HepG2 (cell line): Measurements from ENCODE around the gene CD28. TPM values are rescaled to one million over a fixed set of nuclear protein-coding genes. Genes with fewer than 3 reads are reported as not detected.
A peak's percentile ranks its signal among the peaks of the same experiment; 100 is the strongest.

Experiments
- ATAC-seq: fragments of 200-7000 bp; cut with Tn5 transposase; 3 replicates; pipeline ENCODE4 v1.9.1; 2020; ENCODE audit warnings: mild to moderate bottlenecking, moderate library complexity
- BruUV-seq: library from RNA; stranded (reverse); fragments of 400-500 nt; replicated peaks from 2 replicates; lab custom pipeline; 2021; lab: Mats Ljungman, UMichigan
- CTCF ChIA-PET: fragments of 300-600 bp; formaldehyde crosslinking; extraction: SDS; loops from one replicate; lab custom pipeline; 2021; ENCODE audit warnings: low total read pairs, inconsistent platforms, low intra/inter-chr PET ratio; lab: Yijun Ruan, JAX
- POLR2A ChIA-PET: fragments of 350-600 bp; sonication (Branson Sonifier 250); formaldehyde crosslinking; loops from one replicate; lab custom pipeline; 2020; ENCODE audit warnings: antibody characterized with exemption, inconsistent platforms; lab: Yijun Ruan, JAX
- DNase-seq: peaks from one replicate; pipeline ENCODE4 v3.0.0-alpha.2; 2015; ENCODE audit warnings: low spot score
- FAIRE-seq: peaks from 3 replicates; lab custom pipeline; 2011; peaks lifted over from hg19 to GRCh38; lab: Jason Lieb, UNC
- H2AFZ ChIP-seq: one replicate; pipeline ENCODE4 v1.6.1; 2011; ENCODE audit warnings: low read length, inconsistent platforms
- H3K27ac ChIP-seq: fragments of 300-600 bp; 3 replicates; pipeline ENCODE4 v1.8.0; 2011; ENCODE audit warnings: mixed run types, mild to moderate bottlenecking, mixed read lengths, low read length, inconsistent platforms; ENCODE audit not compliant: insufficient read depth; ENCODE audit errors: extremely low read length
- H3K27me3 ChIP-seq, 2 experiments: fragments of 200-600 bp in 1 of 2; 2 replicates in 1 of 2; 3 replicates in 1 of 2; pipeline versions ENCODE4 v1.6.0 to v1.8.0; 2011; ENCODE audit warnings: low read length in 2 of 2, mild to moderate bottlenecking in 2 of 2, moderate library complexity in 2 of 2, inconsistent platforms in 1 of 2; ENCODE audit not compliant: insufficient read depth in 2 of 2, control insufficient read depth in 1 of 2
- H3K36me3 ChIP-seq, 2 experiments: fragments of 200-600 bp in 1 of 2; replicated peaks in 1 of 2; 2 replicates in 1 of 2; 3 replicates in 1 of 2; pipeline versions ENCODE4 v1.5.1 to v1.8.0; 2011; ENCODE audit warnings: low read length in 2 of 2, inconsistent platforms in 1 of 2; ENCODE audit not compliant: insufficient read depth in 2 of 2, control insufficient read depth in 1 of 2
- H3K4me1 ChIP-seq: 2 replicates; pipeline ENCODE4 v1.5.1; 2012; ENCODE audit warnings: low read length, inconsistent platforms; ENCODE audit not compliant: insufficient read depth
- H3K4me2 ChIP-seq: 2 replicates; pipeline ENCODE4 v1.6.0; 2011; ENCODE audit warnings: low read depth, low read length, inconsistent platforms
- H3K4me3 ChIP-seq, 3 experiments: fragments of 200-600 bp in 1 of 3; sonication (generic), shearing (Covaris generic) in 1 of 3; replicated peaks in 1 of 3; 2 replicates each; pipeline ENCODE4 v1.5.1; 2011 to 2016; ENCODE audit warnings: low read length in 3 of 3, inconsistent platforms in 2 of 3, low read depth in 2 of 3, mild to moderate bottlenecking in 2 of 3, control low read depth in 1 of 3, mixed read lengths in 1 of 3; ENCODE audit not compliant: insufficient read depth in 1 of 3
- H3K79me2 ChIP-seq: one replicate; pipeline ENCODE4 v1.6.1; 2011; ENCODE audit warnings: low read length, inconsistent platforms; ENCODE audit not compliant: insufficient read depth
- H3K9ac ChIP-seq: 2 replicates; pipeline ENCODE4 v1.6.0; 2011; ENCODE audit warnings: mild to moderate bottlenecking, low read depth, low read length, inconsistent platforms; ENCODE audit not compliant: insufficient read depth
- H3K9me3 ChIP-seq: 2 replicates; pipeline ENCODE4 v1.5.1; 2012; ENCODE audit warnings: mild to moderate bottlenecking, low read length
- H4K20me1 ChIP-seq: 2 replicates; pipeline ENCODE4 v1.6.0; 2011; ENCODE audit warnings: inconsistent platforms, mild to moderate bottlenecking, low read length, moderate library complexity; ENCODE audit not compliant: insufficient read depth
- EHMT2 ChIP-seq: fragments of 200-600 bp; sonication (generic); IDR thresholded peaks from 2 replicates; pipeline ENCODE4 v1.7.0; 2017; ENCODE audit warnings: antibody characterized with exemption, low read depth, low read length, borderline replicate concordance
- HOXA5 ChIP-seq: sonication (generic); formaldehyde crosslinking; IDR thresholded peaks from 2 replicates; pipeline ENCODE4 v1.4.0; 2020; ENCODE audit warnings: missing genetic modification reagents
- ISL2 ChIP-seq: sonication (generic); formaldehyde crosslinking; IDR thresholded peaks from 2 replicates; pipeline ENCODE4 v1.5.0; 2020; ENCODE audit warnings: missing genetic modification reagents
- KAT7 ChIP-seq: IDR thresholded peaks from 2 replicates; pipeline ENCODE4 v1.6.1; 2018; ENCODE audit warnings: borderline replicate concordance, missing compliant biosample characterization
- KLF6 ChIP-seq: IDR thresholded peaks from 2 replicates; pipeline ENCODE4 v1.8.0; 2016; ENCODE audit warnings: missing biosample characterization, missing genetic modification reagents
- NKX3-1 ChIP-seq: sonication (generic); formaldehyde crosslinking; IDR thresholded peaks from 2 replicates; pipeline ENCODE4 v1.5.0; 2020; ENCODE audit warnings: missing genetic modification reagents
- PAF1 ChIP-seq: IDR thresholded peaks from 2 replicates; pipeline ENCODE4 v1.6.1; 2016; ENCODE audit warnings: missing genetic modification reagents, missing compliant biosample characterization
- REPIN1 ChIP-seq: sonication (generic); formaldehyde crosslinking; IDR thresholded peaks from 2 replicates; pipeline ENCODE4 v1.8.0; 2022; ENCODE audit warnings: missing genetic modification reagents, low read depth, mild to moderate bottlenecking, borderline replicate concordance
- XRCC5 ChIP-seq: fragments of 200-400 bp; formaldehyde crosslinking; optimal IDR thresholded peaks from 2 replicates; pipeline ENCODE3; 2017; ENCODE audit warnings: mild to moderate bottlenecking, low read length
- ZNF431 ChIP-seq: sonication (generic); formaldehyde crosslinking; IDR thresholded peaks from 2 replicates; pipeline ENCODE4 v1.9.0; 2022; ENCODE audit warnings: missing genetic modification reagents, low read depth, mild to moderate bottlenecking, borderline replicate concordance
- ZNF557 ChIP-seq: sonication (generic); formaldehyde crosslinking; IDR thresholded peaks from 2 replicates; pipeline ENCODE4 v1.4.0; 2020; ENCODE audit warnings: missing genetic modification reagents
- ZNF644 ChIP-seq: IDR thresholded peaks from 2 replicates; pipeline ENCODE4 v1.6.1; 2016; ENCODE audit warnings: low read depth
- ZNF777 ChIP-seq: sonication (generic); formaldehyde crosslinking; IDR thresholded peaks from 2 replicates; pipeline ENCODE4 v1.4.0; 2020; ENCODE audit warnings: missing genetic modification reagents
- ZNF781 ChIP-seq: sonication (generic); formaldehyde crosslinking; IDR thresholded peaks from 2 replicates; pipeline ENCODE4 v1.5.1; 2020; ENCODE audit warnings: borderline replicate concordance, mild to moderate bottlenecking, missing genetic modification reagents; ENCODE audit errors: not compliant biosample characterization
- WGBS: methylation state at CpG from one replicate; pipeline ENCODE4 v1.1.6; 2017; ENCODE audit warnings: low lambda C conversion rate; 5-methylcytosine and 5-hydroxymethylcytosine counted together
- in situ Hi-C: cut with HindIII; loops from 2 replicates; pipeline ENCODE4 v1.10.0; 2017; ENCODE audit warnings: low pct_unique_long_range_greater_than_20kb; ENCODE audit not compliant: extremely low pct_ligation_motif_present
- intact Hi-C: fragments of 100-400 bp; cut with micrococcal nuclease; formaldehyde crosslinking; loops from one replicate; pipeline ENCODE4 v1.10.0; 2022; ENCODE audit not compliant: unreplicated experiment
- polyA plus RNA-seq, 8 experiments: library from polyadenylated mRNA; depleted of rRNA in 3 of 8; stranded (reverse) in 7 of 8; unstranded in 1 of 8; fragments of >200 nt; fragmentation: Illumina TruSeq in 4 of 8; extraction: Trizol in 4 of 8; gene quantifications; 2 replicates each; pipeline versions ENCODE4 v1.2.1 to v1.2.3, GENCODE V29; 2011 to 2016; ENCODE audit warnings: low read depth in 4 of 8, missing spikeins in 1 of 8, mixed read lengths in 1 of 8; ENCODE audit not compliant: insufficient read depth in 1 of 8
- total RNA-seq, 5 experiments: library from RNA; depleted of rRNA; stranded (reverse); fragments of >200 nt; fragmentation: Illumina TruSeq; extraction: Trizol; gene quantifications; 2 replicates each; pipeline ENCODE4 v1.2.3, GENCODE V29; 2016; ENCODE audit warnings: low read depth in 1 of 5
- TF ChIP-seq, protein P1 (sequence below): IDR thresholded peaks from 2 replicates; pipeline ENCODE4 v1.6.1; 2016; ENCODE audit warnings: control low read depth
- TF ChIP-seq, protein P2 (sequence below): sonication (generic); formaldehyde crosslinking; IDR thresholded peaks from 2 replicates; pipeline ENCODE4 v1.4.0; 2020; ENCODE audit warnings: missing genetic modification reagents
- TF ChIP-seq, protein P3 (sequence below): sonication (generic); formaldehyde crosslinking; IDR thresholded peaks from 2 replicates; pipeline ENCODE4 v1.4.0; 2020; ENCODE audit warnings: missing genetic modification reagents

Gene CD28
- total and polyA plus RNA-seq, 2 of the 13 experiments (the other 11 are each of a cell fraction or from before 2014, with no cell fraction given) = not detected

DNA sequence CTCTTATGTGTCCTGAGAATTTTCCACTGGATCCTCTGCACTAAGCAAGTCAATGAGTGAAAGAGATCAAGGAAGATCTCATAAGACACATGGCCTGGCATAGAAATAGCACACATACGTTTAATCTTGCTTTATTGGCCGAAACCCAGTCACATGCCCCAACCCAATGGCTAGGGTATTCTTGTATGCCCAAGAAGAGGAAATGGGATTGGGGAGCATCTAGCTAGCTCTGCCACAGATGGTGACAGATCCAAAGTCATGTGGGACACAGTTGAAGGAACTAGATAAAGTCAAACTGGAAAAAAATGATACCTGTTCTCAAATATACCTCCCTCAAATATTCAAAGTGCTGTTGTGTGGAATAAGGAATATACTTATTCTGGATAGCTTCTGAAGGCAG is 74.7 kb downstream of the CD28 start (continued):
- TF ChIP-seq, protein P1, sequence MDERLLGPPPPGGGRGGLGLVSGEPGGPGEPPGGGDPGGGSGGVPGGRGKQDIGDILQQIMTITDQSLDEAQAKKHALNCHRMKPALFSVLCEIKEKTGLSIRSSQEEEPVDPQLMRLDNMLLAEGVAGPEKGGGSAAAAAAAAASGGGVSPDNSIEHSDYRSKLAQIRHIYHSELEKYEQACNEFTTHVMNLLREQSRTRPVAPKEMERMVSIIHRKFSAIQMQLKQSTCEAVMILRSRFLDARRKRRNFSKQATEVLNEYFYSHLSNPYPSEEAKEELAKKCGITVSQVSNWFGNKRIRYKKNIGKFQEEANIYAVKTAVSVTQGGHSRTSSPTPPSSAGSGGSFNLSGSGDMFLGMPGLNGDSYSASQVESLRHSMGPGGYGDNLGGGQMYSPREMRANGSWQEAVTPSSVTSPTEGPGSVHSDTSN (CRISPR knock-in tag) = no peak

DNA sequence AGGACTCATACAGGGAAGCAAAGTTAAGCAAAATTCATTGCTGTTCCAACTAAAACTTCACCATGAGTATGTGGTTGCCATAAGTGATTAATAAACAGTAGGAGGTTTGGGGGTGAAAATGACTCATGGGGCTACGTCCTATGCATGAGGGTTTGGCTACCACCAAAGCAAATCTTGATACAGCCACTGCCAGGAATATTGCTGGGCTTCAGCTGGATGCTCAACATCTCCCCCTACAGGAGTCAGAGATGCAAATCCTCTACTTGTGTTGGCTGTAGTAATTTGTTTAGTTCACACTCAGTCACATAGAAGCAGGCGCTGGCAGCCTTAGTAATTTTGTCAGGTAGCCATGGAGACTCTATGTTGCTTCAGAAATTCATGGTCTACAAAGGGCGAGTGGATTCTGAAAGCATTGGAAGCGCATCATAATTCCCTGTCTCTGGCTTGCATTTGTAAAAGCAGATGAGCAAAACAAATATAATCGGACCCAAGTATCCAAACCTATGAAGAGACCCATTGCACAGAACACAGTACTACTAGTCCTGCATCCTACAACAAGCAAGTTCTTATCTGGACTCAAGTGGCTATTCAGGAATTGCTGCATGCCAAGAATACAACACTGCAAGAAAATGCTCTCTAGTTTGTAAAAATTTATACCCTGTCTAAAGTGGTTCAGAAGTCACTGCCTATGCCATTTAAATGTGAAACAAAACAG is 76.0 kb downstream of the CD28 start:
- intact Hi-C loops = loop anchor here (2.0 to 5.0 kb wide), 2 partner anchors 70 to 248 kb away; partner anchors contain the start of gene RAPH1
- no TSS peak for BruUV-seq
- FAIRE-seq = peak; percentile 46
- TF ChIP-seq NKX3-1 (CRISPR knock-in tag) (0 out of 2 replicates have a peak, but pooled peaks have one; percentile 38), ZNF644 (CRISPR knock-in tag) (peak; percentile 68; the same call in 1 of the 2 replicates), EHMT2 (0 out of 2 replicates have a peak, but pooled peaks have one; percentile 31), REPIN1 (0 out of 2 replicates have a peak, but pooled peaks have one; percentile 37), ZNF557 (no peak), KLF6 (CRISPR knock-in tag) (no peak), PAF1 (CRISPR knock-in tag) (no peak), KAT7 (CRISPR knock-in tag) (no peak), HOXA5 (CRISPR knock-in tag) (0 out of 2 replicates have a peak, but pooled peaks have one; percentile 42), ISL2 (CRISPR knock-in tag) (peak; percentile 57; the same call in 1 of the 2 replicates), ZNF781 (CRISPR knock-in tag) (no peak), ZNF777 (CRISPR knock-in tag) (0 out of 2 replicates have a peak, but pooled peaks have one; percentile 29), XRCC5 (peak; percentile 66), ZNF431 (CRISPR knock-in tag) (no peak)
- TF ChIP-seq, protein P2, sequence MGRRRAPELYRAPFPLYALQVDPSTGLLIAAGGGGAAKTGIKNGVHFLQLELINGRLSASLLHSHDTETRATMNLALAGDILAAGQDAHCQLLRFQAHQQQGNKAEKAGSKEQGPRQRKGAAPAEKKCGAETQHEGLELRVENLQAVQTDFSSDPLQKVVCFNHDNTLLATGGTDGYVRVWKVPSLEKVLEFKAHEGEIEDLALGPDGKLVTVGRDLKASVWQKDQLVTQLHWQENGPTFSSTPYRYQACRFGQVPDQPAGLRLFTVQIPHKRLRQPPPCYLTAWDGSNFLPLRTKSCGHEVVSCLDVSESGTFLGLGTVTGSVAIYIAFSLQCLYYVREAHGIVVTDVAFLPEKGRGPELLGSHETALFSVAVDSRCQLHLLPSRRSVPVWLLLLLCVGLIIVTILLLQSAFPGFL (CRISPR knock-in tag) = no peak
- TF ChIP-seq, protein P3, sequence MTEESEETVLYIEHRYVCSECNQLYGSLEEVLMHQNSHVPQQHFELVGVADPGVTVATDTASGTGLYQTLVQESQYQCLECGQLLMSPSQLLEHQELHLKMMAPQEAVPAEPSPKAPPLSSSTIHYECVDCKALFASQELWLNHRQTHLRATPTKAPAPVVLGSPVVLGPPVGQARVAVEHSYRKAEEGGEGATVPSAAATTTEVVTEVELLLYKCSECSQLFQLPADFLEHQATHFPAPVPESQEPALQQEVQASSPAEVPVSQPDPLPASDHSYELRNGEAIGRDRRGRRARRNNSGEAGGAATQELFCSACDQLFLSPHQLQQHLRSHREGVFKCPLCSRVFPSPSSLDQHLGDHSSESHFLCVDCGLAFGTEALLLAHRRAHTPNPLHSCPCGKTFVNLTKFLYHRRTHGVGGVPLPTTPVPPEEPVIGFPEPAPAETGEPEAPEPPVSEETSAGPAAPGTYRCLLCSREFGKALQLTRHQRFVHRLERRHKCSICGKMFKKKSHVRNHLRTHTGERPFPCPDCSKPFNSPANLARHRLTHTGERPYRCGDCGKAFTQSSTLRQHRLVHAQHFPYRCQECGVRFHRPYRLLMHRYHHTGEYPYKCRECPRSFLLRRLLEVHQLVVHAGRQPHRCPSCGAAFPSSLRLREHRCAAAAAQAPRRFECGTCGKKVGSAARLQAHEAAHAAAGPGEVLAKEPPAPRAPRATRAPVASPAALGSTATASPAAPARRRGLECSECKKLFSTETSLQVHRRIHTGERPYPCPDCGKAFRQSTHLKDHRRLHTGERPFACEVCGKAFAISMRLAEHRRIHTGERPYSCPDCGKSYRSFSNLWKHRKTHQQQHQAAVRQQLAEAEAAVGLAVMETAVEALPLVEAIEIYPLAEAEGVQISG (CRISPR knock-in tag) = peak; percentile 36; the same call in 1 of the 2 replicates

More for the DNA sequence above, 76.0 kb downstream of the CD28 start:
- 87% methylated on average over 5 of the region's 5 CpGs for WGBS
- H3K9me3 ChIP-seq = no peaks in the 10 kb centered on the region
- H3K4me3 ChIP-seq = no peak overlapping the region
- ATAC-seq (peak; percentile 10; the same call in 1 of the 3 replicates), DNase-seq (peak; percentile 78)
- no peaks in the 10 kb centered on the region for H4K20me1 ChIP-seq
- H3K27me3 ChIP-seq = no peaks in the 10 kb centered on the region
- peak overlapping the region; percentile 93 for H3K27ac ChIP-seq
- in situ Hi-C loops = loop anchor here (5.0 kb wide), 1 partner anchor 135 kb away; no protein-coding TSS in a partner anchor
- H3K4me1 ChIP-seq = peaks cover 60% of the 10 kb centered on the region
- ChIA-PET CTCF (no interaction called here), POLR2A (interaction anchor here (1.2 to 6.3 kb wide), 6 partner anchors 12 to 543 kb away, joined by 3 to 225 read pairs (median 18); partner anchors contain the start of gene CYP20A1)
- no peaks in the 10 kb centered on the region for H3K79me2 ChIP-seq
- peak overlapping the region; percentile 66 for H3K9ac ChIP-seq
- H3K4me2 ChIP-seq = peak overlapping the region; percentile 67
- no peak overlapping the region for H2AFZ ChIP-seq
- no peaks in the 10 kb centered on the region for H3K36me3 ChIP-seq
